ENCODE data around the gene ACTC1. TPM values are rescaled to one million over a fixed set of nuclear protein-coding genes. Genes with fewer than 3 reads are reported as not detected.

Gene ACTC1
- total RNA-seq, 1 experiment from 2014 or later, result not detected

GRCh38 chr15:34765741-34766140 is 29.6 kb downstream of the ACTC1 start:
- POLR2A ChIA-PET (ENCODE audit: unreplicated experiment), result no interaction called here

GRCh38 chr15:34760909-34761308 is 34.4 kb downstream of the ACTC1 start:
- H2AFZ ChIP-seq, result no peak overlapping the region
- no peak for DNase-seq
- H3K4me1 ChIP-seq (replicated peaks; ENCODE audit: insufficient read depth), result no peaks in the 10 kb centered on the region
- intact Hi-C loops (cut with micrococcal nuclease; ENCODE audit: unreplicated experiment), result no loop called here
- peaks cover 73% of the 10 kb centered on the region for H3K27me3 ChIP-seq (ENCODE audit: insufficient read depth, low read depth)
- no peaks in the 10 kb centered on the region for H3K36me3 ChIP-seq (ENCODE audit: low read depth)
- H3K4me3 ChIP-seq, result no peak overlapping the region
- H3K9me2 ChIP-seq (ENCODE audit: insufficient read depth), result no peaks in the 10 kb centered on the region
- ChIA-PET POLR2A (ENCODE audit: unreplicated experiment) (no interaction called here), CTCF (no interaction called here)
- no peak overlapping the region for H3K4me2 ChIP-seq
- H3K27ac ChIP-seq, result no peak overlapping the region
- no peaks in the 10 kb centered on the region for H3F3A ChIP-seq (ENCODE audit: insufficient read depth, low read depth)
- H4K20me1 ChIP-seq (ENCODE audit: insufficient read depth), result no peaks in the 10 kb centered on the region; the same call in 1 of the 2 replicates
- H3K9me3 ChIP-seq (ENCODE audit: insufficient read depth, low read depth), result no peaks in the 10 kb centered on the region
- BruUV-seq (replicated peaks), result no TSS peak
- H3K79me2 ChIP-seq (ENCODE audit: low read depth), result no peaks in the 10 kb centered on the region
- TF ChIP-seq EZH2 (IDR thresholded peaks at IDR 0.05; ENCODE audit: low read depth) (no peak), CTCF (conservative IDR thresholded peaks at IDR 0.05) (no peak)

More at GRCh38 chr15:34765741-34766140, 29.6 kb downstream of the ACTC1 start:
- no peaks in the 10 kb centered on the region for H3K36me3 ChIP-seq (ENCODE audit: low read depth)
- no TSS peak for BruUV-seq (replicated peaks)
- no peaks in the 10 kb centered on the region for H4K20me1 ChIP-seq (ENCODE audit: insufficient read depth)
- no peaks in the 10 kb centered on the region for H3K9me3 ChIP-seq (ENCODE audit: insufficient read depth, low read depth)
- no peaks in the 10 kb centered on the region for H3F3A ChIP-seq (ENCODE audit: insufficient read depth, low read depth)
- TF ChIP-seq EZH2 (IDR thresholded peaks at IDR 0.05; ENCODE audit: low read depth), result no peak
- no peak for TF ChIP-seq CTCF (conservative IDR thresholded peaks at IDR 0.05)
- intact Hi-C loops (cut with micrococcal nuclease; ENCODE audit: unreplicated experiment), result no loop called here
- no peak overlapping the region for H3K4me3 ChIP-seq
- no peaks in the 10 kb centered on the region for H3K9me2 ChIP-seq (ENCODE audit: insufficient read depth)
- no peak overlapping the region for H3K27ac ChIP-seq
- no peaks in the 10 kb centered on the region for H3K79me2 ChIP-seq (ENCODE audit: low read depth)
- DNase-seq, result no peak
- no peak overlapping the region for H3K4me2 ChIP-seq
- no peak overlapping the region for H2AFZ ChIP-seq
- CTCF ChIA-PET, result no interaction called here
- no peaks in the 10 kb centered on the region for H3K4me1 ChIP-seq (replicated peaks; ENCODE audit: insufficient read depth)
- H3K27me3 ChIP-seq (ENCODE audit: insufficient read depth, low read depth), result peaks cover 41% of the 10 kb centered on the region; the same call in 1 of the 2 replicates

DNA sequence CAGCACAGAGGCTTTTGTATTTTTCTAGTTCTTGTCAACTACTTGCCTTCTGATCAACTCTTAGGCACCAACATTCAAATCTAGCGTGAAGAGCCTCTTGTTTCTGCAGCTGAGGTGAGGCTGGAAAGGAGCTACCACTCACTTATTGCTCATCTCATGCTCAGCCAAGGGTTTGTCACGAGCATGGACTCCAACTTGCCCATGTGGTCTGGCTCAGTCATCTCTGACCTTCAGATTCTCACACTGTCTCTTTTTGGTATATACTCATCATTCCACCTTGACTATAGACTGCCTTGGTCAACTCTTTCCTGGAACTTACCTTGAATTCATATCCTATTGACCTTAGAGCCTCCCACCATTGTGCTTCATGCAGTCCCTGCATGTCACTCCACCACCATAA is 35.4 kb downstream of the ACTC1 start:
- TF ChIP-seq EZH2 (IDR thresholded peaks at IDR 0.05; ENCODE audit: low read depth) (no peak), CTCF (conservative IDR thresholded peaks at IDR 0.05) (no peak)
- no TSS peak for BruUV-seq (replicated peaks)
- Histone ChIP-seq H3K4me1 (replicated peaks; ENCODE audit: insufficient read depth) (no peaks in the 10 kb centered on the region), H3K4me2 (no peak overlapping the region), H3K4me3 (no peak overlapping the region), H4K20me1 (ENCODE audit: insufficient read depth) (no peaks in the 10 kb centered on the region; the same call in 1 of the 2 replicates), H3K9me3 (ENCODE audit: insufficient read depth, low read depth) (no peaks in the 10 kb centered on the region), H3K9me2 (ENCODE audit: insufficient read depth) (no peaks in the 10 kb centered on the region), H3K27ac (no peak overlapping the region), H2AFZ (no peak overlapping the region), H3K36me3 (ENCODE audit: low read depth) (no peaks in the 10 kb centered on the region), H3K27me3 (ENCODE audit: insufficient read depth, low read depth) (peaks cover 77% of the 10 kb centered on the region), H3K79me2 (ENCODE audit: low read depth) (no peaks in the 10 kb centered on the region), H3F3A (ENCODE audit: insufficient read depth, low read depth) (no peaks in the 10 kb centered on the region)
- ChIA-PET POLR2A (ENCODE audit: unreplicated experiment) (no interaction called here), CTCF (no interaction called here)
- no peak for DNase-seq
- intact Hi-C loops (cut with micrococcal nuclease; ENCODE audit: unreplicated experiment), result no loop called here

Data from PC-9 (cell line).